Omental fat pad (tissue), 4 donors: ENCODE measurements around the gene LRP5. TPM values are rescaled to one million over a fixed set of nuclear protein-coding genes. Genes with fewer than 3 reads are reported as not detected.

Experiments
- ATAC-seq: fragments of 150-250 bp; one replicate; pipeline ENCODE4 v1.9.1; 2016; ENCODE audit warnings: mild to moderate bottlenecking, moderate library complexity; ENCODE audit not compliant: low FRiP score
- DNase-seq: peaks from one replicate; pipeline ENCODE4 v3.0.0-alpha.2; 2019; ENCODE audit warnings: low spot score
- CTCF ChIP-seq, 3 donors: fragments of 450-650 bp; IDR thresholded peaks; one replicate each; pipeline ENCODE4 v1.5.1; 2016 to 2017; ENCODE audit warnings: antibody characterized with exemption in 3 of 3, mild to moderate bottlenecking in 3 of 3, moderate library complexity in 2 of 3
- total RNA-seq, 4 donors: library from RNA; depleted of rRNA; stranded (reverse); fragments of >200 nt; gene quantifications; one replicate each; pipeline ENCODE4 v1.1.0, GENCODE V29; 2016

Gene LRP5
- total RNA-seq, 4 donors from 2014 or later = 18.0 to 44.5 (median 34.6) TPM

GRCh38 chr11:68403831-68404230, 91.4 kb downstream of the LRP5 start:
- DNase-seq = no peak
- no peak for ATAC-seq
- no peak for TF ChIP-seq CTCF (IDR thresholded peaks at IDR 0.05)

- no peak for TF ChIP-seq CTCF (IDR thresholded peaks at IDR 0.05)
- DNase-seq = no peak
- ATAC-seq = no peak
Measured at GRCh38 chr11:68406324-68407313, 94.2 kb downstream of the LRP5 start.

- DNase-seq (no peak), ATAC-seq (no peak)
- no peak for TF ChIP-seq CTCF (IDR thresholded peaks at IDR 0.05)
Measured at GRCh38 chr11:68408512-68408911, 96.1 kb downstream of the LRP5 start.

GRCh38 chr11:68409748-68410344, 97.5 kb downstream of the LRP5 start:
- DNase-seq (no peak), ATAC-seq (no peak)
- no peak for TF ChIP-seq CTCF (IDR thresholded peaks at IDR 0.05)

- DNase-seq = no peak
- ATAC-seq = no peak
- TF ChIP-seq CTCF (IDR thresholded peaks at IDR 0.05) = no peak
Measured at GRCh38 chr11:68411501-68411991, 99.2 kb downstream of the LRP5 start.

- no peak for TF ChIP-seq CTCF (IDR thresholded peaks at IDR 0.05)
- ATAC-seq = no peak
- no peak for DNase-seq
Measured at GRCh38 chr11:68412593-68413475, 100.4 kb downstream of the LRP5 start.
